AG09319 (cell line): ENCODE data around the gene RNF138.
"Not testable (repeated sequence)": the region's sequence is repeated elsewhere in the genome, so short reads cannot be mapped to it uniquely, and the experiment has no call there.

Source experiments
- DNase-seq: peaks from one replicate; pipeline ENCODE4 v3.0.0-alpha.2; 2010; ENCODE audit warnings: low read depth; ENCODE audit errors: extremely low read depth
- CTCF ChIP-seq: IDR thresholded peaks from 2 replicates; pipeline ENCODE4 v1.5.1; 2011; ENCODE audit warnings: low read depth, mild to moderate bottlenecking, inconsistent platforms, low read length, moderate library complexity

RNF138 gene

GRCh38 chr18:32086881-32087280 lies 4.8 kb upstream of the RNF138 start:
- no peak for DNase-seq
- TF ChIP-seq CTCF: no peak

- not testable (repeated sequence) for DNase-seq
Observed at GRCh38 chr18:32090831-32091230, 843 bp upstream of the RNF138 start.

GRCh38 chr18:32091325-32091723 lies 350 bp upstream of the RNF138 start:
- TF ChIP-seq CTCF: no peak
- DNase-seq: no peak

GRCh38 chr18:32092422-32093101 lies 888 bp downstream of the RNF138 start:
- no peak for TF ChIP-seq CTCF
- DNase-seq: peak; percentile 94

- DNase-seq: peak; percentile 22
- TF ChIP-seq CTCF: no peak
Observed at GRCh38 chr18:32093102-32093511, 1.4 kb downstream of the RNF138 start.

GRCh38 chr18:32093523-32093922 lies 1.8 kb downstream of the RNF138 start:
- no peak for TF ChIP-seq CTCF
- DNase-seq: no peak

GRCh38 chr18:32095192-32095899 lies 3.7 kb downstream of the RNF138 start:
- TF ChIP-seq CTCF: no peak
- no peak for DNase-seq

GRCh38 chr18:32095900-32096229 lies 4.2 kb downstream of the RNF138 start:
- no peak for TF ChIP-seq CTCF

More at GRCh38 chr18:32095900-32096229, 4.2 kb downstream of the RNF138 start:
- no peak for DNase-seq
